ENCODE data around the gene APOL4.

GRCh38 chr22:36196254-36197064, 5.2 kb downstream of the APOL4 start:
- no peak for TF ChIP-seq CTCF (IDR thresholded peaks at IDR 0.05)
- TF ChIP-seq EP300 (IDR thresholded peaks at IDR 0.05), result no peak
- TF ChIP-seq POLR2AphosphoS5 (IDR thresholded peaks at IDR 0.05), result no peak
